Tibial nerve (tissue), 3 donors: ENCODE results near the gene ASTN1.

Experiments
- CTCF ChIP-seq, 5 experiments: fragments of 200-600 bp in 3 of 5; fragments of 450-650 bp in 2 of 5; sonication (generic) in 3 of 5; IDR thresholded peaks; one replicate each; pipeline ENCODE4 v1.5.1; 2016 to 2019; ENCODE audit warnings: antibody characterized with exemption in 5 of 5, mild to moderate bottlenecking in 3 of 5, moderate library complexity in 2 of 5
- POLR2A ChIP-seq, 2 donors: fragments of 450-650 bp; IDR thresholded peaks; one replicate each; pipeline ENCODE4 v1.6.1; 2017; ENCODE audit warnings: antibody characterized with exemption in 2 of 2, mild to moderate bottlenecking in 2 of 2, moderate library complexity in 2 of 2

- TF ChIP-seq CTCF (IDR thresholded peaks at IDR 0.05) = no peak
- TF ChIP-seq POLR2A (IDR thresholded peaks at IDR 0.05) = no peak
Measured at GRCh38 chr1:176809292-176809691, 355.2 kb downstream of the ASTN1 start.
